Measurements from ENCODE around the gene KCTD21.

- TF ChIP-seq CTCF (IDR thresholded peaks at IDR 0.05), result no peak
- TF ChIP-seq POLR2A (IDR thresholded peaks at IDR 0.05), result no peak
- TF ChIP-seq EP300 (IDR thresholded peaks at IDR 0.05), result no peak
These were observed 16.5 kb downstream of the KCTD21 start for GRCh38 chr11:78171951-78172350.

Measured in tibial nerve (tissue), 4 donors.